ENCODE results near the gene SMIM32.

GRCh38 chr5:136146201-136146600 lies 46.8 kb downstream of the SMIM32 start:
- TF ChIP-seq CTCF (IDR thresholded peaks at IDR 0.05) (no peak), POLR2A (IDR thresholded peaks at IDR 0.05) (no peak)

Measured in adrenal gland (tissue), 5 donors.